GM18507 (cell line): ENCODE measurements around the gene ZNF678.
"Not testable (repeated sequence)": the region's sequence is repeated elsewhere in the genome, so short reads cannot be mapped to it uniquely, and the experiment has no call there.

Source experiments
- DNase-seq: peaks from one replicate; pipeline ENCODE4 v3.0.0; 2011; ENCODE audit warnings: low read depth; ENCODE audit not compliant: insufficient read length; ENCODE audit errors: extremely low spot score
- FAIRE-seq: peaks from 2 replicates; lab custom pipeline; 2011; peaks lifted over from hg19 to GRCh38; lab: Jason Lieb, UNC

ZNF678 gene

GRCh38 chr1:227685807-227686206 is 122.5 kb downstream of the ZNF678 start:
- DNase-seq (no peak), FAIRE-seq (no peak)

GRCh38 chr1:227697321-227697864 is 134.0 kb downstream of the ZNF678 start:
- DNase-seq (no peak), FAIRE-seq (no peak)

GRCh38 chr1:227701631-227702030 is 138.3 kb downstream of the ZNF678 start:
- not testable (repeated sequence) for FAIRE-seq, DNase-seq

GRCh38 chr1:227707846-227708245 is 144.5 kb downstream of the ZNF678 start:
- FAIRE-seq (no peak), DNase-seq (no peak)

GRCh38 chr1:227709451-227709850 is 146.1 kb downstream of the ZNF678 start:
- FAIRE-seq (no peak), DNase-seq (no peak)

- not testable (repeated sequence) for DNase-seq, FAIRE-seq
Measured at GRCh38 chr1:227710474-227710873, 147.1 kb downstream of the ZNF678 start.

- FAIRE-seq: no peak
- no peak for DNase-seq
Measured at GRCh38 chr1:227712648-227713047, 149.3 kb downstream of the ZNF678 start.

- FAIRE-seq: no peak
- DNase-seq: no peak
Measured at GRCh38 chr1:227718932-227719331, 155.6 kb downstream of the ZNF678 start.

- no peak for FAIRE-seq
- no peak for DNase-seq
Measured at GRCh38 chr1:227723474-227723873, 160.1 kb downstream of the ZNF678 start.

GRCh38 chr1:227725046-227725445 is 161.7 kb downstream of the ZNF678 start:
- FAIRE-seq (no peak), DNase-seq (no peak)

GRCh38 chr1:227726318-227726717 is 163.0 kb downstream of the ZNF678 start:
- FAIRE-seq (no peak), DNase-seq (no peak)
